ENCODE data around the gene C16orf95.

The C16orf95 gene

DNA sequence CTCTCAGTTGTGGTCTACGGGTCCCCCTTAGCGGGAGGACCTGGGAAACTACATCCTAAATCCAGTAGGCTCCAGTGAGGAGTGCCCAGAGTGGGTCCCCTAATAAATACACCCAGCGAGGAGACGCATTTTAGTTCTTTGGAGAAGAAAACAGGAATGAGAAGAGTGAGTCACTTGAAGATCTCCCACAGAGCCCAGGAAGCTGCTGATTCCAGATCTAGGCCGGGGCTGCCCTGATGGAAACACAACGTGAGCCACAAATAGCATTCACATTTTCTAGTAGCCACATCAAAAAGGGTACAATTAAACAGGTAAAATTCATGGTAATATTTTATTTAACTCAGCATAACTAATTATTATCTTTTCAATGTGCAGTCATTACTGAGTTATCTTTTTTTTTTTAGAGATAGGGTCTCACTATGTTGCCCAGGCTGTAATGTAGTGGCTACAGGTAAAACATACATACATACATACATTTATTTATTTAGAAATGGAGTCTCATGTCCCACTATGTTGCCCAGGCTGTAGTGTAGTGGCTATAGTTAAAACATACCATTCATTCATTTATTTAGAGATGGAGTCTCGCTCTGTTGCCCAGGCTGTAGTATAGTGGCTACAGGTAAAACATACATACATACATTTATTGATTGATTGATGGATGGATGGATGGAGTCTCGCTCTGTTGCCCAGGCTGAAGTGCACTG lies 44.9 kb upstream of the C16orf95 start:
- DNase-seq (ENCODE audit: low spot score): no peak
- in situ Hi-C loops (cut with MboI; ENCODE audit: low sequenced_read_pairs, unreplicated experiment): no loop called here
- TF ChIP-seq, protein P1, sequence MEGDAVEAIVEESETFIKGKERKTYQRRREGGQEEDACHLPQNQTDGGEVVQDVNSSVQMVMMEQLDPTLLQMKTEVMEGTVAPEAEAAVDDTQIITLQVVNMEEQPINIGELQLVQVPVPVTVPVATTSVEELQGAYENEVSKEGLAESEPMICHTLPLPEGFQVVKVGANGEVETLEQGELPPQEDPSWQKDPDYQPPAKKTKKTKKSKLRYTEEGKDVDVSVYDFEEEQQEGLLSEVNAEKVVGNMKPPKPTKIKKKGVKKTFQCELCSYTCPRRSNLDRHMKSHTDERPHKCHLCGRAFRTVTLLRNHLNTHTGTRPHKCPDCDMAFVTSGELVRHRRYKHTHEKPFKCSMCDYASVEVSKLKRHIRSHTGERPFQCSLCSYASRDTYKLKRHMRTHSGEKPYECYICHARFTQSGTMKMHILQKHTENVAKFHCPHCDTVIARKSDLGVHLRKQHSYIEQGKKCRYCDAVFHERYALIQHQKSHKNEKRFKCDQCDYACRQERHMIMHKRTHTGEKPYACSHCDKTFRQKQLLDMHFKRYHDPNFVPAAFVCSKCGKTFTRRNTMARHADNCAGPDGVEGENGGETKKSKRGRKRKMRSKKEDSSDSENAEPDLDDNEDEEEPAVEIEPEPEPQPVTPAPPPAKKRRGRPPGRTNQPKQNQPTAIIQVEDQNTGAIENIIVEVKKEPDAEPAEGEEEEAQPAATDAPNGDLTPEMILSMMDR (IDR thresholded peaks at IDR 0.05; ENCODE audit: borderline replicate concordance, control extremely low read depth, extremely low read depth, insufficient read depth, missing control alignments): no peak

DNA sequence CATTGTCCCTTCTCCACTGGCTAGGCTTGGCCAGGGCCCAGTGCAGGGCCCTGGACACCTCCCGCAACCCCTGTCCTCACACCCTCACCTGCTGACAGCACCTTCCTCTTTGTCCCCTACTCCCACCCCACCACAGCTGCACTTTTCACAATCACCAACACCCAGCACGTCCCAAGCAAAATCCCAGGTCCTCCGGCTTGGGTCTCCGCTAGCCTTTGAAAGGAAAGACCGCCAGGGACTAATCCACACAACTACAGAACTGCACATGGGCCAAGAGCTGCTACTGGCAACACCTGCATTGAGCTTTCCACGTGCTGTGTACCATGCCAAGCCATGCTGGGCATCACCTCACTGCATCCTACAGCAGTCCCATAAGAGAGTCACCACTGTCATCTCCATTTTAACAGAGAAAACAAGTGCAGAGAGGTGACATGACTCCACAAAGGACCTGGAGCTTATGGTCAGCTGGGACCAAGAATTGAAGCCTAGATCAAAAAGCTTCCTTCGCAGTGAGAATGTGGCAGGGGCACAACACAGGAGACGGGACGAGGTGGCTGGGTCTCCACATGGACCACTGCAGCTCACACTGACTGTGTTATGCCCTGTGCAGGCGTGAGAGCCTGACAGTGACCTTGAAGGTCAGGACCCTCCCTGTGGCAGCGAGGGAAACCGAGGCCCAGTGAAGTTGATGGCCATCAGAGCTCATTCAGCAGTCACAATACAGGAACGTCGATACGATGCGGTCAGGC lies 43.8 kb upstream of the C16orf95 start:
- in situ Hi-C loops (cut with MboI; ENCODE audit: low sequenced_read_pairs, unreplicated experiment): no loop called here
- TF ChIP-seq, protein P1 (IDR thresholded peaks at IDR 0.05; ENCODE audit: borderline replicate concordance, control extremely low read depth, extremely low read depth, insufficient read depth, missing control alignments): no peak
- no peak for DNase-seq (ENCODE audit: low spot score)

DNA sequence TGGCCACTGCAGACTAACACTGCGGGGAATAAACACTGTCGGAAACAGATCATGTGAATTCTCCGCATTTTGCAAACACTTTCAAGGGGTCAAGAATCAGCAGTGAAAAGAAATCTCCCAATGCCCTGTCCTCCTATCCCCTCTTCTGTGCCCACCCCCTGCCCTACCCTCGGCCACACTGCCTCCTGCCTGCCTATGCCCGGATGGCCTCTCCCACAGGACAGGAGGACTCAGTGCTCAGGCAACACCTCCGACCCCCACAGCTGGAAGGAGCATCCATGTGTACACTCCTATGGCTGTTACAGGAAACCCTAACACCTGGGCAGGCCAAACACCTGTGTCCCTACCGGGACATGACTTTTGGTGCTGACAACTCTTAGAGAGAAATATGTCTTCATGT lies 41.9 kb upstream of the C16orf95 start:
- in situ Hi-C loops (cut with MboI; ENCODE audit: low sequenced_read_pairs, unreplicated experiment): no loop called here
- TF ChIP-seq, protein P1 (IDR thresholded peaks at IDR 0.05; ENCODE audit: borderline replicate concordance, control extremely low read depth, extremely low read depth, insufficient read depth, missing control alignments): no peak
- no peak for DNase-seq (ENCODE audit: low spot score)

DNA sequence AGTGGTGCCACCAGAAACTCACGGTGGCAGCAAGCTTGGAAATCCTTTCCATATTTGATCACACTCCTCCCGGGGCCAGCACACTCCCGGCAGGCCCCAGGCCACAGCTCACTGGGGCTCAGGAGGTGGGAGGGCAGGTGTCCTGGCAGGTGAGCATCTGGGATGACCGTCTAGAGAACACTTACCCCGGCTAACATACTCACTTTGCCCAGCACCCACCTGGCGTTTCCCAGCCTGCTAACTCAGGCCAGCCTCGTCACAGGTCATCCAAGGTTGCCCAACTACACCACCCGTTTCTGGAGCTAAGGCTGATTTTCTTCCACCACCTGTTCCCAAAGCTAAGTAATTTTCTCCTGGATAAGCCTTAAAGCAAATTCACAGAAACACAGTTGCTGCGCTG lies 41.5 kb upstream of the C16orf95 start:
- in situ Hi-C loops (cut with MboI; ENCODE audit: low sequenced_read_pairs, unreplicated experiment): no loop called here
- no peak for DNase-seq (ENCODE audit: low spot score)
- TF ChIP-seq, protein P1 (IDR thresholded peaks at IDR 0.05; ENCODE audit: borderline replicate concordance, control extremely low read depth, extremely low read depth, insufficient read depth, missing control alignments): no peak

DNA sequence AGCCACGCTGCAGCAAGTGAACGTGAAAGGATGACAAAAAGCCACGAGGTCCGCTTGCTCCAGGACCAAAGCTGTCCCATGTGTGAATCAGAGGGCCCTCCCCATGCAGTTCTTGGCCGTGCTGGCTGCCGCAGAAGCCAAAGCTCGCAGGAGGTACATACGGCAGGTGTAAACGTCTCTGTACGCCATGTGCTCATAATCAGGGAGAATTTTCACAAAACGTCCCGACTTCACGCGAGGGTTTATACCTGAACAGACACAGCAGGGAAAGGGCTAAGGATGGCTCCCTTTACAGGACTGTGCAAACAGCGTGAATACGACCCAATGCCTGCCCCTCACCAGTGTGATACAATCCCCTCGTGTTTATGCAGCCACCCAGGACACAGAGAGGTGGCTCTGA lies 41.1 kb upstream of the C16orf95 start:
- in situ Hi-C loops (cut with MboI; ENCODE audit: low sequenced_read_pairs, unreplicated experiment): no loop called here
- TF ChIP-seq, protein P1 (IDR thresholded peaks at IDR 0.05; ENCODE audit: borderline replicate concordance, control extremely low read depth, extremely low read depth, insufficient read depth, missing control alignments): no peak
- no peak for DNase-seq (ENCODE audit: low spot score)

DNA sequence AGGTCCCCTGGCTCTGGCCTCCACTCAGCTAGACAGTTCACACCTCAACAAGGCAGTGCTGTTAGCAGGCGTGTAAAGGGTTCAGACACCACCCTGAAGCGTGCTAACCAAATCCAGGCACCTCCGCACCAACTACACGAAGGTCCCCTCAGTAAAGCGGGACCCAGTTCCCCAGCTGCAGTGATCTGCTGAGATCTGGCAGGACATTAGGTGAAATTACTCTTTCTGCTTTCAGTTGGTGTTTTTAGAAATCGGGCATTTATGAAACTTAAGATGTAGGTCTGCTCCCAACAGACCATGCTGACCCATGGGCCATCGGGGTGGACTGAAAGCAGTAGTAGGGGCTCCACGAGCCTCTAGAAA lies 39.3 kb upstream of the C16orf95 start:
- no peak for DNase-seq (ENCODE audit: low spot score)
- in situ Hi-C loops (cut with MboI; ENCODE audit: low sequenced_read_pairs, unreplicated experiment): no loop called here
- TF ChIP-seq, protein P1 (IDR thresholded peaks at IDR 0.05; ENCODE audit: borderline replicate concordance, control extremely low read depth, extremely low read depth, insufficient read depth, missing control alignments): no peak

All from GM13976 (cell line).